SK-N-SH (cell line): Measurements from ENCODE around the gene LDLRAP1.

Source experiments
- CHD2 ChIP-seq: fragments of 150-350 bp; IDR thresholded peaks from 2 replicates; pipeline ENCODE4 v1.6.1; 2018; ENCODE audit warnings: low read length; ENCODE audit not compliant: partially characterized antibody
- CTCF ChIP-seq: fragments of 200-600 bp; sonication (generic); IDR thresholded peaks from 2 replicates; pipeline ENCODE4 v1.6.1; 2017; ENCODE audit warnings: antibody characterized with exemption, mild to moderate bottlenecking, moderate library complexity
- EP300 ChIP-seq, 2 experiments: IDR thresholded peaks; 2 replicates each; pipeline versions ENCODE4 v1.4.0 to v1.6.1; 2012; ENCODE audit warnings: borderline replicate concordance in 1 of 2, low read depth in 1 of 2, low read length in 1 of 2
- EZH2phosphoT487 ChIP-seq: fragments of 200-600 bp; sonication (generic); IDR thresholded peaks from 2 replicates; pipeline ENCODE4 v1.6.1; 2017; ENCODE audit warnings: low read depth, mixed run types, mild to moderate bottlenecking, antibody characterized with exemption, moderate library complexity, borderline replicate concordance
- FOXJ3 ChIP-seq: sonication (generic); formaldehyde crosslinking; IDR thresholded peaks from 2 replicates; pipeline ENCODE4 v1.5.1; 2020; ENCODE audit warnings: mild to moderate bottlenecking, missing genetic modification reagents
- FOXM1 ChIP-seq: IDR thresholded peaks from 2 replicates; pipeline ENCODE4 v1.4.0; 2012; ENCODE audit warnings: low read depth, mild to moderate bottlenecking
- GABPA ChIP-seq: IDR thresholded peaks from 2 replicates; pipeline ENCODE4 v1.4.0; 2012; ENCODE audit warnings: low read depth, mild to moderate bottlenecking
- JUND ChIP-seq: IDR thresholded peaks from 2 replicates; pipeline ENCODE4 v1.4.0; 2012
- MAX ChIP-seq: IDR thresholded peaks from 2 replicates; pipeline ENCODE4 v1.4.0; 2012; ENCODE audit warnings: low read depth
- MXI1 ChIP-seq: IDR thresholded peaks from 2 replicates; pipeline ENCODE4 v1.6.1; 2012; ENCODE audit warnings: mild to moderate bottlenecking, low read depth, low read length, improper control_type of control experiment
- RAD21 ChIP-seq: IDR thresholded peaks from 2 replicates; pipeline ENCODE4 v1.6.1; 2012; ENCODE audit warnings: mild to moderate bottlenecking, low read length
- REST ChIP-seq: IDR thresholded peaks from 2 replicates; pipeline ENCODE4 v1.6.1; 2012; ENCODE audit warnings: mild to moderate bottlenecking, low read depth, low read length, moderate library complexity
- SMC3 ChIP-seq: IDR thresholded peaks from 2 replicates; pipeline ENCODE4 v1.6.1; 2012; ENCODE audit warnings: low read depth, low read length, improper control_type of control experiment
- TAF1 ChIP-seq: IDR thresholded peaks from 2 replicates; pipeline ENCODE4 v1.6.1; 2012; ENCODE audit warnings: low read depth, mild to moderate bottlenecking, low read length, moderate library complexity, borderline replicate concordance

GRCh38 chr1:25568090-25568833, 24.9 kb downstream of the LDLRAP1 start:
- no peak for TF ChIP-seq FOXM1
- no peak for TF ChIP-seq SMC3
- TF ChIP-seq CTCF = no peak
- no peak for TF ChIP-seq EP300 (IDR thresholded peaks at IDR 0.05; ENCODE audit: borderline replicate concordance in 1 of 2, low read depth in 1 of 2, low read length in 1 of 2)
- TF ChIP-seq MXI1 = no peak
- no peak for TF ChIP-seq GABPA
- TF ChIP-seq JUND = no peak
- no peak for TF ChIP-seq RAD21
- TF ChIP-seq FOXJ3 = no peak
- TF ChIP-seq REST = no peak
- TF ChIP-seq EZH2phosphoT487 = no peak
- no peak for TF ChIP-seq CHD2
- no peak for TF ChIP-seq MAX
- TF ChIP-seq TAF1 = no peak
